Retinal pigment epithelial cell (primary cell): Measurements from ENCODE around the gene WWOX.

Experiments
- DNase-seq: peaks from one replicate; pipeline ENCODE4 v3.0.0-alpha.2; 2010; ENCODE audit warnings: low read depth
- H3K4me3 ChIP-seq: 2 replicates; pipeline ENCODE4 v1.5.1; 2011; ENCODE audit warnings: mild to moderate bottlenecking, low read length, control low read depth, moderate library complexity
- TF ChIP-seq, protein P1 (sequence below): conservative IDR thresholded peaks from 2 replicates; pipeline ENCODE4 v1.5.1; 2011; ENCODE audit warnings: low read depth, low read length, control low read depth, inconsistent platforms

Gene WWOX

DNA sequence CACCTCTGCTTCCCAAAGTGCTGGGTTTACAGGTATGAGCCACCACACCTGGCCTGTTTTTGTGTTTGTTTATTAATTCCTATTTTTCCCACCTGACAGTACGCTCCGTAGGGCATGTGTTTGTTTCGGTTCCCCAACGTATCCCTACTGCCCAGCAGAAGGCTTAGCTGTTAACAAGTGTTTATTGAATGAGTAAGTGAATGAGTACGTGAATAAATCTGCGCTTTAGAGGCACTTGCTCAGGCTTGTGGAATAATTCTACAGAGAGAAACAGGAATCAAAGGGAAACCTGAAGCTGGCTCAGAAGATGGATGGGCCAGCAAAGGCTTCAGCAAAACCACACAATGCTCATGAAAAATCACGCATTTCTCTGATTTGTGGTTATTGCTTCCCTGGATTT is 853.2 kb downstream of the WWOX start:
- no peak for DNase-seq
- TF ChIP-seq, protein P1, sequence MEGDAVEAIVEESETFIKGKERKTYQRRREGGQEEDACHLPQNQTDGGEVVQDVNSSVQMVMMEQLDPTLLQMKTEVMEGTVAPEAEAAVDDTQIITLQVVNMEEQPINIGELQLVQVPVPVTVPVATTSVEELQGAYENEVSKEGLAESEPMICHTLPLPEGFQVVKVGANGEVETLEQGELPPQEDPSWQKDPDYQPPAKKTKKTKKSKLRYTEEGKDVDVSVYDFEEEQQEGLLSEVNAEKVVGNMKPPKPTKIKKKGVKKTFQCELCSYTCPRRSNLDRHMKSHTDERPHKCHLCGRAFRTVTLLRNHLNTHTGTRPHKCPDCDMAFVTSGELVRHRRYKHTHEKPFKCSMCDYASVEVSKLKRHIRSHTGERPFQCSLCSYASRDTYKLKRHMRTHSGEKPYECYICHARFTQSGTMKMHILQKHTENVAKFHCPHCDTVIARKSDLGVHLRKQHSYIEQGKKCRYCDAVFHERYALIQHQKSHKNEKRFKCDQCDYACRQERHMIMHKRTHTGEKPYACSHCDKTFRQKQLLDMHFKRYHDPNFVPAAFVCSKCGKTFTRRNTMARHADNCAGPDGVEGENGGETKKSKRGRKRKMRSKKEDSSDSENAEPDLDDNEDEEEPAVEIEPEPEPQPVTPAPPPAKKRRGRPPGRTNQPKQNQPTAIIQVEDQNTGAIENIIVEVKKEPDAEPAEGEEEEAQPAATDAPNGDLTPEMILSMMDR, result no peak

DNA sequence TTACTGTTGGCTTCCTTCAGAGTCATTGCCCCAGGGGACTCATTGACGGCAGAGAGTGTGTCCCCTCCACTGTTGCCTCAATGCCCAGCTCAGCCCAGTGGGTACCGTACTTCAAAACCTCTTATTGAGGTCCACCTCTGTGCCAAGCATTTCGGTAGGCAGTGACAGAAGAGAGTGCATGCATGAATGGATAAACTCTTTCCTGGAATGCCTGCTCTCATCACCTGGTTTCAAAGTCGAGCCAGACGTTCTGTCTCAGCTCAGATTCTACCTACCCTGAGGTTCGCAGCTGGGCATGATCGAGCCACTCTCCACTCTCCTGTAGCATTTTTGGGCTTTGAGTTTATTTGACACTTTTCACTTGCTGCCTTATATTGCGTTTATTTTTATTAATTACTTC is 854.1 kb downstream of the WWOX start:
- TF ChIP-seq, protein P1, result no peak

More for the DNA sequence above, 853.2 kb downstream of the WWOX start:
- H3K4me3 ChIP-seq, result no peak overlapping the region

DNA sequence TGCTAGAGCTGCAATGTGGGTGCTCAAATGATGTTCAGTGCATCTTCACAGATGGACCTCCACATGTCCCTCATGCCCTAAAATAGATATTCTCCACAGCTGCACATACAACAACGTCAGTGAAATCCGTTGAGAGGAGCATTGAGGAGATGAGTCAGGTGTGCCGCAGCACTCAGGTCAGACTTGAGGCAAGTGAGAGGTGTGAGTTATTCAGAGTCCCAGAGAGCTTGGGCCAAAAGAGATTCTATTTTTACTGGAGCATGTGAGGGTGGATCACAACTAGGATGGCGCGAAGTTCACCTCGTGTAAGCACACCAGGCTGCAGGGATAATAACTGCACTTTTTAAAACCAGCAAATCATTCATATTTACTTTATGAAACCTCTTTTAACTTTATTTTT is 855.8 kb downstream of the WWOX start:
- no peak for DNase-seq
- H3K4me3 ChIP-seq, result no peak overlapping the region
- TF ChIP-seq, protein P1, result no peak

More for the DNA sequence above, 854.1 kb downstream of the WWOX start:
- DNase-seq, result no peak
- no peak overlapping the region for H3K4me3 ChIP-seq

DNA sequence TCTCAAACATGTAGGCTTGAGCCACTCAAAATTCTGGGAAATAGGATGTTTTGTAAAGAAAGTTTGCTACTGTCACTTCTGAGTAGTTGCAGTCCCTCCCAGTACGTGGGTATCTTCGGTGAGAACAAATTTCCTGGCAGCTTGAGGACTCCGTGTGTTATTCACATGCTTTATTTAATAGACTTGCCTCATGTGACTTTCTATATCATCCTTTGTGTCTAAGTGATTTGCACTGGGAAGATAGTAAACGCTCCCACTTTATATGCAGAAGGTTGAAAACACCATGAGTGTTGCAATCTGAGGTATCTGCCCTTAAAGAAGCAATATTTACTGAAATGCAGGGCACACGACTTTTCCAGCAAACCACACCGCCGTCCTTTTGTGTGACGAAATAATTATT is 857.4 kb downstream of the WWOX start:
- DNase-seq, result no peak

DNA sequence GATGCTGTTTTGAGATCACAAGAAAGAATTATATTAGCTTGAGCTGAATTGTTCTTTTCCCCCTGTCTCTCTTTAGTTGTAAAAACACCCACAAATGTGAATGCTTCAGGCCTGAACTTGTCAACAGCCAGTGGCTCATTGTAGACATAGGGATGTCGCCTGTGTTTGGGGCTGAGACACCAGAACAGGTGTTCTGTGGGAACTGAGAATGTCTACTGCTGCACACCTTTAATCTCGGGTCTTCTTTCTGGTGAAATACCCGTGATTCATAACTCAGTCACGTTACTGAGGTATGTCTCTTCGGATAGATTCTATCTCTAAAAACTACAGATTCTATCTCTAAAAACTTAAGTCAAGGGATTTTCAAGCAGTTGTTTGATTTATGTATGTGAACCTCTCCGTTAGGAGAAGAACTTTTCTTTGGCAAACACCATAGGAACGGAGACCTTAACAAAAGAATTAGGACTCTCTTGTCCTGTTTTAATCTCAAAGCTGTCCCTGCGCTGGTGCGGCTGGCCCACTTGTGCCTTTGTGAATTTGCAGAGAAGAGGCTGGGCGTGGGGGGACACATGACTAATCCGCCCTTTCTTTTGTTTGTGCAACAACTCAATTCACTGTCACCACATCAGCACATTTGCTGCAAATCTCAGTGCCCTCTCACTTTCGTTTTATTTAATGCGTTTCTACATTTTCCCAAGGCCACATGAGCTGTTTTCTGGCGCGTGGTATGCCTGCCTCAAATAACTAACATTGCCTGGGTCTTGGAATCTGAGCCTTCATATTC is 858.1 kb downstream of the WWOX start:
- DNase-seq, result no peak
- TF ChIP-seq, protein P1, result no peak
- no peak overlapping the region for H3K4me3 ChIP-seq

More for the DNA sequence above, 857.4 kb downstream of the WWOX start:
- no peak overlapping the region for H3K4me3 ChIP-seq
- TF ChIP-seq, protein P1, result no peak

DNA sequence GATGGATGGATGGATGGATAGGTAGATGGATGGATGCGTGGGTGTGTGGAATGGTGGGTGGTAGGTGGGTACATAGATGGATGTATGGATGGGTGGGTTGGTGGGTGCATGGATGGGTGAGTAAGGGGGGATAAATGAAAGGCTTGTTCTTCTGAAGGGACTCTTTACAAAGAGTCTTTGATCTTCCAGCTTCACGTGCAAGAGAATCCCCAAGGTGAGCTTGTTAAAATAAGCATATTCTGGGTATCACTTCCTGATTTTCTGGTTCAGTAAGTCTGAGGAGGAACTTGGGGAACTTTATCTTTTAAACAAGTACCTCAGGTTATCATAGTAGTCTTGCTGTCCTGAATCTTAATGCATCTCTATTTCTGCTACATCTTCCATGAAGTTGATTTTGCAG is 862.0 kb downstream of the WWOX start:
- no peak for DNase-seq
- TF ChIP-seq, protein P1, result no peak
- H3K4me3 ChIP-seq, result no peak overlapping the region

DNA sequence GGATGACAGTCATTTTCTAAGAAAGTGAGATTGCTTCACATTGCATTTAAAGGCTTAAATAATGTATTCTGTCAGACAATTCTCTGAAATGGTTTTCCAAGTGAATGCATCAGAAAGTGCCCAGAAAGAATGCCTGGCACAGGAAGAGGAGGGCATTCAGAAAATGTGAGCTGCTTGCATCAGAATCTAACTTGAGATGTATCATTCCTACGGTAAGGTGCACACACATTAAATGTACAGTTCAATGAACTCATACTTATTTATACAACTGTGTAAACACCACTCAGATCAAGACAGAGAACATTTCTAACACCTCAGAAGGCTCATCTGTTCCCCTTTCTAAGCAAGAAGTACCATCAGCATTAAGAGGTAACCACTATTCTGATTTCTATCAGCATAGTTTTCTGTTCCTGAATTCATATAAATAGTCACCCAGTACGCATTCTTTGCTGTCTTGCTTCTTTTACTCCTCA is 863.0 kb downstream of the WWOX start:
- TF ChIP-seq, protein P1, result no peak
- no peak overlapping the region for H3K4me3 ChIP-seq
- DNase-seq, result no peak
